Osteoblast (primary cell): ENCODE data around the gene ANKLE2. TPM values are rescaled to one million over a fixed set of nuclear protein-coding genes. Genes with fewer than 3 reads are reported as not detected.
A peak's percentile ranks its signal among the peaks of the same experiment; 100 is the strongest.

Experiments
- DNase-seq: peaks from one replicate; pipeline ENCODE4 v3.0.0; 2011; ENCODE audit warnings: low spot score, mixed read lengths; ENCODE audit not compliant: insufficient read length; ENCODE audit errors: missing footprints
- H2AFZ ChIP-seq: 2 replicates; pipeline ENCODE4 v1.6.0; 2011; ENCODE audit warnings: mild to moderate bottlenecking, low read length
- H3K27ac ChIP-seq: 2 replicates; pipeline ENCODE4 v1.5.1; 2011; ENCODE audit warnings: mild to moderate bottlenecking, low read depth, low read length, moderate library complexity
- H3K27me3 ChIP-seq: 2 replicates; pipeline ENCODE4 v1.6.0; 2012; ENCODE audit warnings: mild to moderate bottlenecking, control low read depth, inconsistent platforms, low read length, moderate library complexity; ENCODE audit not compliant: insufficient read depth
- H3K36me3 ChIP-seq: 2 replicates; pipeline ENCODE4 v1.5.1; 2011; ENCODE audit warnings: mild to moderate bottlenecking, low read length, control low read depth, moderate library complexity; ENCODE audit not compliant: insufficient read depth
- H3K4me1 ChIP-seq: 2 replicates; pipeline ENCODE4 v1.5.1; 2011; ENCODE audit warnings: mild to moderate bottlenecking, low read length, control low read depth, moderate library complexity; ENCODE audit not compliant: insufficient read depth
- H3K4me2 ChIP-seq: 2 replicates; pipeline ENCODE4 v1.6.0; 2011; ENCODE audit warnings: mild to moderate bottlenecking, low read length; ENCODE audit not compliant: insufficient read depth
- H3K4me3 ChIP-seq: fragments of 200-600 bp; sonication (generic); 3 replicates; pipeline ENCODE4 v1.5.1; 2012; ENCODE audit warnings: mild to moderate bottlenecking, low read length, inconsistent platforms; ENCODE audit not compliant: insufficient read depth
- H3K79me2 ChIP-seq: 2 replicates; pipeline ENCODE4 v1.6.0; 2012; ENCODE audit warnings: mild to moderate bottlenecking, low read length, control low read depth, inconsistent platforms; ENCODE audit not compliant: insufficient read depth
- H3K9me3 ChIP-seq: 2 replicates; pipeline ENCODE4 v1.5.1; 2011; ENCODE audit warnings: low read depth, low read length, control low read depth
- H4K20me1 ChIP-seq: 2 replicates; pipeline ENCODE4 v1.6.0; 2012; ENCODE audit warnings: mild to moderate bottlenecking, low read length, control low read depth; ENCODE audit not compliant: insufficient read depth
- total RNA-seq: library from RNA; depleted of rRNA; stranded (reverse); fragments of >200 nt; gene quantifications from 2 replicates; pipeline ENCODE4 v1.2.3, GENCODE V29; 2012
- TF ChIP-seq, protein P1 (sequence below): IDR thresholded peaks from 2 replicates; pipeline ENCODE4 v1.5.1; 2011; ENCODE audit warnings: mild to moderate bottlenecking, low read depth, low read length, moderate library complexity; ENCODE audit errors: extremely low read depth

Gene ANKLE2
- total RNA-seq, 1 donor, result 86.1 TPM

DNA sequence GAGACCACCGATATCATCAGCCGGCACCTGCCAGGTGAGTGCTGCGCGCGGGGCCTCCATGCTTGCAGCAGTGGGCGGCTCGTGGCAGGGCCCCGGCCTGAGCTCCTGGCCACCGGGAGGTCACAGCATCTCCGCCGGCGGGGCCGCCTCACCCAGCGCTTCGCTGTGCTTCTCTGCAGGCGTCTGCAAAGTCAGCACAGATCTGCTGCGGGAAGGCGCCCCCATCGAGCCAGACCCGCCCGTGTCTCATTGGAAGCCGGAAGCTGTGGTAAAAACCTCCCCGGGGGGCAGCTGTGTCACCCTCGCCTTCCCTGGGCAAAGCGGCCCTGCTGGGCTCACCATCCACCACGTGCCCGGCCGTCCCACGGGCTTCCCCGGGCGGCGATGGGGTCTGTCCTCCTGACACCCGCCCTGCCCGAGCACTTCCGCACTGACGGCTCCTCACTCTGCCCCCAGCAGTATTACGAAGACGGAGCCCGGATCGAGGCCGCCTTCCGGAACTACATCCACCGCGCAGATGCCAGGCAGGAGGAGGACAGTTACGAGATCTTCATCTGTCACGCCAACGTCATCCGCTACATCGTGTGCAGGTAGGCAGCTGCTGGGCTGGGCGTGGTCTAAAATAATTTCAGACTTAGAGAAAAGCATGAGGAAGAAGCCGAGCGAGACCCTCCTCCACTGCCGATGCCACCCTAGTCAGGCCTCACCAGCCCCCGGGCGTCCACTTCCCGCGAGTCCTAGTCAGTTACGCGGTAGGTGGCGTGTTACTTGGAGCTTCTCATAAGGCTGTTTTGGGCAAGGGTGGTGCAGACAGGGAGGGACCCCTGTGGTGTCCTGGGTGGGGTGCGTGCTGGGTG, 43.9 kb downstream of the ANKLE2 start:
- Histone ChIP-seq H3K27ac (no peak overlapping the region), H2AFZ (no peak overlapping the region), H3K4me2 (no peak overlapping the region), H3K79me2 (peaks cover 40% of the 10 kb centered on the region), H3K4me1 (no peaks in the 10 kb centered on the region), H3K4me3 (no peak overlapping the region), H4K20me1 (peaks cover 19% of the 10 kb centered on the region), H3K36me3 (peaks cover 42% of the 10 kb centered on the region), H3K27me3 (no peaks in the 10 kb centered on the region), H3K9me3 (no peaks in the 10 kb centered on the region)
- TF ChIP-seq, protein P1, sequence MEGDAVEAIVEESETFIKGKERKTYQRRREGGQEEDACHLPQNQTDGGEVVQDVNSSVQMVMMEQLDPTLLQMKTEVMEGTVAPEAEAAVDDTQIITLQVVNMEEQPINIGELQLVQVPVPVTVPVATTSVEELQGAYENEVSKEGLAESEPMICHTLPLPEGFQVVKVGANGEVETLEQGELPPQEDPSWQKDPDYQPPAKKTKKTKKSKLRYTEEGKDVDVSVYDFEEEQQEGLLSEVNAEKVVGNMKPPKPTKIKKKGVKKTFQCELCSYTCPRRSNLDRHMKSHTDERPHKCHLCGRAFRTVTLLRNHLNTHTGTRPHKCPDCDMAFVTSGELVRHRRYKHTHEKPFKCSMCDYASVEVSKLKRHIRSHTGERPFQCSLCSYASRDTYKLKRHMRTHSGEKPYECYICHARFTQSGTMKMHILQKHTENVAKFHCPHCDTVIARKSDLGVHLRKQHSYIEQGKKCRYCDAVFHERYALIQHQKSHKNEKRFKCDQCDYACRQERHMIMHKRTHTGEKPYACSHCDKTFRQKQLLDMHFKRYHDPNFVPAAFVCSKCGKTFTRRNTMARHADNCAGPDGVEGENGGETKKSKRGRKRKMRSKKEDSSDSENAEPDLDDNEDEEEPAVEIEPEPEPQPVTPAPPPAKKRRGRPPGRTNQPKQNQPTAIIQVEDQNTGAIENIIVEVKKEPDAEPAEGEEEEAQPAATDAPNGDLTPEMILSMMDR, result no peak
- peak; percentile 76 for DNase-seq

DNA sequence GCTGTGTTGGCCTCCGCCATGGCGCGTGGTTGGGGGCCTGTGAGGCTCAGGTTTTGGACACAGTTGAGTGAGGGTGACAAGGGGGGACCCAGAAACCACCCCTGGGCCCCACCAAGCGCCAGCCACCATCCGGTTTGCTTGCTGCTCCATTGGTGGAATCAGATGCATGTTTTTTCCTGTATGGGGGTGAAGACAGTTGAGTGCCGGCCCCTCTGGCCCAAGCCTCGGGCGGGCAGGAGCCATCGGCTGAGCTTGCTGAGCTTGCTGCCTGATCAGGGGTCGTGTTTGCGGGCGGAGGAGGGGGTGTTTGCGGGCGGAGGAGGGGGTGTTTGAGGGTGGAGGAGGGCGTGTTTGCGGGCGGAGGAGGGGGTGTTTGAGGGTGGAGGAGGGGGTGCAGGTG, 44.6 kb downstream of the ANKLE2 start:
- Histone ChIP-seq H2AFZ (no peak overlapping the region), H3K4me2 (no peak overlapping the region), H3K9me3 (no peaks in the 10 kb centered on the region), H3K27me3 (no peaks in the 10 kb centered on the region), H3K36me3 (peaks cover 35% of the 10 kb centered on the region), H3K4me3 (no peak overlapping the region), H3K4me1 (no peaks in the 10 kb centered on the region), H3K27ac (no peak overlapping the region), H4K20me1 (peaks cover 19% of the 10 kb centered on the region), H3K79me2 (peaks cover 45% of the 10 kb centered on the region)
- TF ChIP-seq, protein P1, result no peak
- DNase-seq, result peak; percentile 73

DNA sequence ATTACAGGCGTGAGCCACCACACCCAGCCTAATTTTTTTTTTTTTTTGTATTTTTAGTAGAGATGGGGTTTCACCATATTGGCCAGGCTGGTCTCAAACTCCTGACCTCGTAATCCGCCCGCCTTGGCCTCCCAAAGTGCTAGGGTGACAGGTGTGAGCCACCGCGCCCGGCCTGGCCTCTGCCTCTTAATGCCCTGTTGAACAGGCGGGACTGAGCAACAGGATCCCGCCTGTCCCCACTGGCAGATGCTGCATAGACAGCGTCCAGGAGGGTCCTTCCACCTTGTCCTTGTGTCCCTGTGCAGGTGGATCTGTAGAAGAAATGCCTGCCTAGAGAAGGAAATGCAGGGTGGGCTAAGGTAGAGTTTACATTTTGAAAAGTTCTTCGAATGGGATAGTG, 45.3 kb downstream of the ANKLE2 start:
- peak; percentile 65 for DNase-seq
- Histone ChIP-seq H3K9me3 (no peaks in the 10 kb centered on the region), H3K27me3 (no peaks in the 10 kb centered on the region), H3K27ac (no peak overlapping the region), H3K36me3 (peaks cover 31% of the 10 kb centered on the region), H3K79me2 (peaks cover 49% of the 10 kb centered on the region), H4K20me1 (peaks cover 17% of the 10 kb centered on the region), H3K4me2 (no peak overlapping the region), H3K4me3 (no peak overlapping the region), H3K4me1 (peaks cover 6% of the 10 kb centered on the region), H2AFZ (no peak overlapping the region)
- TF ChIP-seq, protein P1, result no peak

DNA sequence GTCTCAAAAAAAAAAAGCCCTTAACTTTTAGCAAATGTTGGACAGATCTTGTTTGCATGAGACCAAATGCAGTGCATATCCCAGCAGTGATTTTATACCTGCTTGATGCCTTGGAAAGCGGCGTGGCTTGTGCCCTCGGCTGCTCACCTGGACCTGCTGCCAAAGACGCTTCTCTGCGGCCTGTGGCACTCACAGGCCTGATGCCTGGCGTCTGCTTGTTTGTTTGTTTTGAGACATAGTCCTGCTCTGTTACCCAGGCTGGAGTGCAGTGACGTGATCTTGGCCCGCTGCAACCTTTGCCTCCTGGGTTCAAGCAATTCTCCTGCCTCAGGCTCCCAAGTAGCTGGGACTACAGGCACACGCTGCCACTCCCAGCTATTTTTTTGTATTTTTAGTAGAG, 45.8 kb downstream of the ANKLE2 start:
- TF ChIP-seq, protein P1, result no peak
- Histone ChIP-seq H3K79me2 (peaks cover 50% of the 10 kb centered on the region), H4K20me1 (peaks cover 14% of the 10 kb centered on the region), H3K27me3 (no peaks in the 10 kb centered on the region), H3K4me2 (no peak overlapping the region), H3K4me3 (no peak overlapping the region), H3K9me3 (no peaks in the 10 kb centered on the region), H3K4me1 (peaks cover 6% of the 10 kb centered on the region), H3K36me3 (peaks cover 26% of the 10 kb centered on the region), H3K27ac (no peak overlapping the region), H2AFZ (no peak overlapping the region)
- no peak for DNase-seq
